Measurements from ENCODE around the gene PRDM16. TPM values are rescaled to one million over a fixed set of nuclear protein-coding genes. Genes with fewer than 3 reads are reported as not detected.

PRDM16 gene
- total RNA-seq, 1 experiment from 2014 or later, result 0.04 TPM

- no peaks in the 10 kb centered on the region for H3K36me3 ChIP-seq (ENCODE audit: low read depth, low read length)
- no peaks in the 10 kb centered on the region for H3K9me3 ChIP-seq (ENCODE audit: low read length)
- intact Hi-C loops (cut with micrococcal nuclease), result no loop called here
- POLR2A ChIA-PET (ENCODE audit: unreplicated experiment), result interaction anchor here (0.5 kb wide), 1 partner anchor 24 kb away, joined by 4 read pairs; no protein-coding TSS in a partner anchor
- H2AFZ ChIP-seq (ENCODE audit: low read length), result no peak overlapping the region
- H3K9ac ChIP-seq (ENCODE audit: low read length), result no peak overlapping the region
- H3K27me3 ChIP-seq (ENCODE audit: low read length), result peaks cover 100% of the 10 kb centered on the region
- H3K4me3 ChIP-seq (ENCODE audit: low read length), result no peak overlapping the region
- H3K9me2 ChIP-seq (replicated peaks; ENCODE audit: low read length), result no peaks in the 10 kb centered on the region
- BruUV-seq (replicated peaks), result no TSS peak
- CTCF ChIA-PET, result no interaction called here
- no peaks in the 10 kb centered on the region for H3K79me2 ChIP-seq (ENCODE audit: low read length)
- no peaks in the 10 kb centered on the region for H3K4me1 ChIP-seq (ENCODE audit: insufficient read depth, low read length)
- no peaks in the 10 kb centered on the region for H4K20me1 ChIP-seq (ENCODE audit: low read length)
- H3K4me2 ChIP-seq (ENCODE audit: low read length), result no peak overlapping the region
- H3F3A ChIP-seq (ENCODE audit: low read length, unreplicated experiment), result no peaks in the 10 kb centered on the region
- H3K27ac ChIP-seq (ENCODE audit: low read length), result no peak overlapping the region
- no peak for ATAC-seq
- no peak for TF ChIP-seq EZH2phosphoT487 (IDR thresholded peaks at IDR 0.05; ENCODE audit: borderline replicate concordance, low read length)
- no peak for TF ChIP-seq CTCF (conservative IDR thresholded peaks at IDR 0.05; ENCODE audit: low read depth, low read length)
- no peak for TF ChIP-seq EZH2 (IDR thresholded peaks at IDR 0.05; ENCODE audit: low read length, unreplicated experiment)
- no peak for DNase-seq
Observed at GRCh38 chr1:3281735-3282134, 212.7 kb downstream of the PRDM16 start.

GRCh38 chr1:3282186-3282585, 213.2 kb downstream of the PRDM16 start:
- H3K27ac ChIP-seq (ENCODE audit: low read length), result no peak overlapping the region
- H3K27me3 ChIP-seq (ENCODE audit: low read length), result peaks cover 100% of the 10 kb centered on the region
- H4K20me1 ChIP-seq (ENCODE audit: low read length), result no peaks in the 10 kb centered on the region
- no peaks in the 10 kb centered on the region for H3K9me2 ChIP-seq (replicated peaks; ENCODE audit: low read length)
- ChIA-PET POLR2A (ENCODE audit: unreplicated experiment) (no interaction called here), CTCF (no interaction called here)
- H3K9ac ChIP-seq (ENCODE audit: low read length), result no peak overlapping the region
- intact Hi-C loops (cut with micrococcal nuclease), result no loop called here
- DNase-seq (no peak), ATAC-seq (no peak)
- no peaks in the 10 kb centered on the region for H3F3A ChIP-seq (ENCODE audit: low read length, unreplicated experiment)
- no peaks in the 10 kb centered on the region for H3K36me3 ChIP-seq (ENCODE audit: low read depth, low read length)
- BruUV-seq (replicated peaks), result no TSS peak
- H3K4me2 ChIP-seq (ENCODE audit: low read length), result no peak overlapping the region
- H3K79me2 ChIP-seq (ENCODE audit: low read length), result no peaks in the 10 kb centered on the region
- H3K4me3 ChIP-seq (ENCODE audit: low read length), result no peak overlapping the region
- H2AFZ ChIP-seq (ENCODE audit: low read length), result no peak overlapping the region
- H3K9me3 ChIP-seq (ENCODE audit: low read length), result no peaks in the 10 kb centered on the region
- no peak for TF ChIP-seq CTCF (conservative IDR thresholded peaks at IDR 0.05; ENCODE audit: low read depth, low read length)
- no peak for TF ChIP-seq EZH2 (IDR thresholded peaks at IDR 0.05; ENCODE audit: low read length, unreplicated experiment)
- TF ChIP-seq EZH2phosphoT487 (IDR thresholded peaks at IDR 0.05; ENCODE audit: borderline replicate concordance, low read length), result no peak
- H3K4me1 ChIP-seq (ENCODE audit: insufficient read depth, low read length), result no peaks in the 10 kb centered on the region

GRCh38 chr1:3282656-3283430, 213.8 kb downstream of the PRDM16 start:
- peaks cover 97% of the 10 kb centered on the region for H3K27me3 ChIP-seq (ENCODE audit: low read length)
- H3K9ac ChIP-seq (ENCODE audit: low read length), result no peak overlapping the region
- no peaks in the 10 kb centered on the region for H3K79me2 ChIP-seq (ENCODE audit: low read length)
- DNase-seq (no peak), ATAC-seq (no peak)
- H3K4me1 ChIP-seq (ENCODE audit: insufficient read depth, low read length), result no peaks in the 10 kb centered on the region
- H3K27ac ChIP-seq (ENCODE audit: low read length), result no peak overlapping the region
- no peak overlapping the region for H3K4me2 ChIP-seq (ENCODE audit: low read length)
- H3K36me3 ChIP-seq (ENCODE audit: low read depth, low read length), result no peaks in the 10 kb centered on the region
- no TSS peak for BruUV-seq (replicated peaks)
- ChIA-PET CTCF (no interaction called here), POLR2A (ENCODE audit: unreplicated experiment) (no interaction called here)
- H3K9me2 ChIP-seq (replicated peaks; ENCODE audit: low read length), result no peaks in the 10 kb centered on the region
- no peak overlapping the region for H3K4me3 ChIP-seq (ENCODE audit: low read length)
- H4K20me1 ChIP-seq (ENCODE audit: low read length), result no peaks in the 10 kb centered on the region
- H2AFZ ChIP-seq (ENCODE audit: low read length), result no peak overlapping the region
- intact Hi-C loops (cut with micrococcal nuclease), result no loop called here
- TF ChIP-seq EZH2phosphoT487 (IDR thresholded peaks at IDR 0.05; ENCODE audit: borderline replicate concordance, low read length) (no peak), CTCF (conservative IDR thresholded peaks at IDR 0.05; ENCODE audit: low read depth, low read length) (no peak), EZH2 (IDR thresholded peaks at IDR 0.05; ENCODE audit: low read length, unreplicated experiment) (no peak)
- H3F3A ChIP-seq (ENCODE audit: low read length, unreplicated experiment), result no peaks in the 10 kb centered on the region
- H3K9me3 ChIP-seq (ENCODE audit: low read length), result no peaks in the 10 kb centered on the region
